MM.1S (cell line): ENCODE results near the gene JAM2.
"Not testable (repeated sequence)": the region's sequence is repeated elsewhere in the genome, so short reads cannot be mapped to it uniquely, and the experiment has no call there.

ENCODE experiments used
- CTCF ChIP-seq: fragments of 300-600 bp; sonication (generic); IDR thresholded peaks from 2 replicates; pipeline ENCODE4 v1.5.1; 2016; ENCODE audit warnings: antibody characterized with exemption, low read length, mixed read lengths
- EZH2phosphoT487 ChIP-seq: fragments of 300-600 bp; sonication (generic); IDR thresholded peaks from 2 replicates; pipeline ENCODE4 v1.6.1; 2018; ENCODE audit warnings: antibody characterized with exemption, low read length

- TF ChIP-seq CTCF, EZH2phosphoT487: not testable (repeated sequence)
These were observed 75.0 kb downstream of the JAM2 start for GRCh38 chr21:25714066-25714465.
